ENCODE results near the gene DENND1A. TPM values are rescaled to one million over a fixed set of nuclear protein-coding genes. Genes with fewer than 3 reads are reported as not detected.
A peak's percentile ranks its signal among the peaks of the same experiment; 100 is the strongest.

The DENND1A gene
- polyA plus RNA-seq, 6 donors from 2014 or later, result 4.0 to 9.5 (median 5.3) TPM

DNA sequence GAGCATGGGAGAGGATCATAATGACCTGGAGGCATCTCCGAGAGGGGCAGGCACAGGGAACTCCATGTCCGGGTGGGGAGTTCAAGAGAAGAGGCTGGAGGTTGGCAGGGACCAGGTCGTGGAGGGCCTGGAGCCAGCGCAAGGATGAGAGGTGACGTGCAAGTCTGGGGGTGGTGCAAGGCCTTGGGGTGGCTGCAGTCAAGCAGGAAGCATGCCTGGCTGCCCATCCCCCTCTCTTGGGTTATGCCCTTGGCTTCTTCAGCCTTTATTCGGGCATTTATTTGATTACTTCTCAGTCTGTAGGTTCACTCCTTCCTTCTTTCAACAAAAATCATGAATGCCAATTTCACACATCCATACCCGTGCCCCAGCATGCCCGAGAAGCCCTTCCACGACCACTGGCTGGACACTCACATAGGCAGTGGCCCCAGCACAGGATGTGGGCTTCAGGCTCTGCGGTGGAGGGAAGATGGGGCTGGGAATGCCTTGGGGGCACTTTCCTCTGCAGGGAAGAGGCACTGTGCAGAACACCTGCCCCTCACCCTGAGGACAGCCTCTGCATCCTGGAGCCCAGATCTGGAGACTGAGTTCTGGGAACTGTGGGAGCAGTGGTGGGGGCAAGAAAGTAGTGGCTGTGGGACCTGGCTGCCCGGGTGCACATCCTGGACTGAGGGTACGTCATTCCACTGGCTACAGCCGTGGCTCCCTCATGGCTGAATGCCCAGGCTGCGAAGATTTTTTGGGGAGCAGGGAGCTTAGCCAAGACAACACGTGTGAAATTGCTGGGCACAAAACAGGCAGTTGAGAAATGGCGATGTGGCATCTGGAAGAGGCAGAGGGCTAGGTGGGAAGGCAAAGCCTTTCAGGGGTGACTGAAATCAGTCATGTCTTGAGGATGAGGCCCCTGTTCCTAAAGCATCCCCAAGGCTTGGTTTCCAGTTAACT is 535.4 kb downstream of the DENND1A start:
- Mint-ChIP-seq H3K9me3 (peaks cover 0 to 4% (median 0%) of the 10 kb centered on the region in 7 donors), H3K4me1 (peaks cover 0 to under 1% (median 0%) of the 10 kb centered on the region in 3 donors), H3K4me3 (no peak overlapping the region), H3K27ac (peak overlapping the region in 1 of 6 donors; percentile 57), H3K36me3 (no peaks in the 10 kb centered on the region), H3K27me3 (no peaks in the 10 kb centered on the region)
- no peak for DNase-seq
- ATAC-seq (ENCODE audit: low read depth in 2 of 2), result no peak

DNA sequence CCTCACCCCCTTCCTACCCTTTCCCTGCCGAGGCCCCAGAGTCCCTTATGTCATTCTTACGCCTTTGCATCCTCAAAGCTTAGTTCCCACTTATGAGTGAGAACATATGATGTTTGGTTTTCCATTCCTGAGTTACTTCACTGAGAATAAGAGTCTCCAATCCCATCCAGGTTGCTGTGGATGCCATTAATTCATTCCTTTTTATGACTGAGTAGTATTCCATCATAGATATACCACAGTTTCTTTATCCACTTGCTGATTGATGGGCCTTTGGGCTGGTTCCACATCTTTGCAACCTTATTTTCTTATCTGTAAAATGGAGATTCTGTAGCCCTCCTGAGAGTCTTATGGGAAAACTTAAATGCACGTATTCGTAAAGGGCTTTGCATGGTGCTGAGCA is 537.1 kb downstream of the DENND1A start:
- H3K27me3 Mint-ChIP-seq, result no peaks in the 10 kb centered on the region
- peak overlapping the region in 1 of 8 donors; percentile 47 for H3K4me3 Mint-ChIP-seq
- no peak for DNase-seq
- no peak for ATAC-seq (ENCODE audit: low read depth in 2 of 2)
- H3K36me3 Mint-ChIP-seq, result no peaks in the 10 kb centered on the region
- peaks cover 0 to 4% (median 0%) of the 10 kb centered on the region in 7 donors for H3K9me3 Mint-ChIP-seq
- no peak overlapping the region for H3K27ac Mint-ChIP-seq
- H3K4me1 Mint-ChIP-seq, result peaks cover 0 to 4% (median 0%) of the 10 kb centered on the region in 3 donors

DNA sequence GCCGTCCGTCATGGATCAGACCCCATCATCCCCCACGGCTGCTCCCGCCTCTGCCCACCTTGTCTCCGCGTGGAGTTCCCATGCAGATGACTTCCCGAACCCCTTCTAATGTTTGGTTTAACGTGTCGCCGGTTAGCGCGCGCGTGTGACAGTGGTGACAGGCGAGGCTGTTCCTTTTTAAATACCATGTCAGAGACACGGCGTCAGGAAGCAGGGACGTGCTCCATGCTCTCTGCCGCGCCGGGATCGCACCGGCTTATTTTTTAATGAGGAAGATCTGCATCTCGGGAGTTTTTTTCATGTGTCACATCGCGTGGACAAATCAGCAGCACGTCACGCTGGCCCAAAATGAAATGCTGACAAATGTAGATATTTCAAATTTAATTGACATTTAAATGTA is 538.0 kb downstream of the DENND1A start:
- H3K4me3 Mint-ChIP-seq, result no peak overlapping the region
- no peak for ATAC-seq (ENCODE audit: low read depth in 2 of 2)
- H3K27me3 Mint-ChIP-seq, result no peaks in the 10 kb centered on the region
- no peak for DNase-seq
- H3K36me3 Mint-ChIP-seq, result no peaks in the 10 kb centered on the region
- peaks cover 0 to 4% (median 0%) of the 10 kb centered on the region in 7 donors for H3K9me3 Mint-ChIP-seq
- H3K4me1 Mint-ChIP-seq, result peaks cover 0 to 4% (median 0%) of the 10 kb centered on the region in 3 donors
- H3K27ac Mint-ChIP-seq, result no peak overlapping the region

DNA sequence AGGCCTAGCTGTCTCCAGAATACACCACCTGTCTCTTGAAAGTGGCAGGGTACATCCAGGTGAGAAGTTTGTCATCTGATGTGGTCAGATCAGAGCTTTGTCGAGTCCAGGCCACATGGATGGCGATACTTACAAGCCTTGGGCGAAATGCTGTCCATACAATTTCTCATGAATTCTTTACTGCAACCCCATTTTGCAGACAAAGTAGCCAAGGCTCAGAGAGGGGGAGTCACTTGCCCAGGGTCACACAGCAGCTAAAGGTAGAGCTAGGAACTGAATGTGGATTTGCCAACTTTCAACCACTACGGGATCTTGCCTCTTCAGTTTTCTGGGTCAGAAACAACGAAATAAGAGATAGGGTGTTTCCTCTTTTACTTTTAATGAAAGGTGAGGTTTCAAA is 538.7 kb downstream of the DENND1A start:
- H3K36me3 Mint-ChIP-seq, result no peaks in the 10 kb centered on the region
- H3K4me3 Mint-ChIP-seq, result no peak overlapping the region

DNA sequence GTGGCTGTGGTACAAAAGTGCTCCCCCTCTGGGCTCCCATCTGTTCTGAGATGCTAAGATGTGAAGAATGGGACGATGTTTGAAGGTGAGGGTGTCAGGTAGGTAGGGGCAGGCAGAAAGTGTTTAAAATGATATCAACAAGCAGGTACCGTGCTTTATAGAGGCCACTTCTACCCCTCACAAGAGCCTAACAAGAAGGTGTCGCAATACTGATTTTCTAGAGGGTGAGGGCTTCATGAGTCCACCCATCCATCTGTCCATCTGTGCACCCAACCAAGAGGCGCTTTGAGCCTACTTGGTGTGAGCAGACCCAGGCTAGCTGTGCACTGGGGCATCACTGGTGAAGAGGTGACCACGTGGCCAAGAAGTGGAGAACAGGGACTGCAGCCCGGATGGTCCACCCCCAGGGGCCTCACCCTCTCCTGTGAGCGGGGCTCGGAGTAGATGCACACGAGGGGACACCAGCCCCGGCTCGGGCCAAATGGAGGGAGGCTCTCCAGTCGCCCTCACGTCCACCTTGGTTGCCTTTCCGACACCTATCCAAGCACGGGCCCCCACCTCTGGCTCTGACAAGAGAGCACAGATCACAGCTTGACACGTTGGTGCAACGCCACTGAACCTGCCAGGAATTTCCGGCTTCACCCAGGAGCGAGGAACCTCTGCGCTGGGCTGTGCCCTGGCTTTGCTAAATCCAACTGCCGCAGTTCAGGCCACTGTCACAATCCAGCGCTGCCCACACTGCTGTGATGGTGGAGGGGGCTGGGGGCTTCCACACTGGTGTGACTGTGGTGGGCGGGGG is 539.4 kb downstream of the DENND1A start:
- H3K27ac Mint-ChIP-seq, result peak overlapping the region in 1 of 6 donors; percentile 49
- H3K4me1 Mint-ChIP-seq, result peaks cover 0 to 4% (median 0%) of the 10 kb centered on the region in 3 donors
- H3K27me3 Mint-ChIP-seq, result no peaks in the 10 kb centered on the region
- no peak overlapping the region for H3K4me3 Mint-ChIP-seq
- no peak for ATAC-seq (ENCODE audit: low read depth in 2 of 2)
- H3K9me3 Mint-ChIP-seq, result peaks cover 0 to 4% (median 0%) of the 10 kb centered on the region in 7 donors
- no peak for DNase-seq
- H3K36me3 Mint-ChIP-seq, result no peaks in the 10 kb centered on the region

More for the DNA sequence above, 538.7 kb downstream of the DENND1A start:
- no peaks in the 10 kb centered on the region for H3K27me3 Mint-ChIP-seq
- peaks cover 0 to 4% (median 0%) of the 10 kb centered on the region in 3 donors for H3K4me1 Mint-ChIP-seq
- H3K27ac Mint-ChIP-seq, result peak overlapping the region in 1 of 6 donors; percentile 60
- DNase-seq (no peak), ATAC-seq (ENCODE audit: low read depth in 2 of 2) (no peak)
- peaks cover 0 to 4% (median 0%) of the 10 kb centered on the region in 7 donors for H3K9me3 Mint-ChIP-seq

DNA sequence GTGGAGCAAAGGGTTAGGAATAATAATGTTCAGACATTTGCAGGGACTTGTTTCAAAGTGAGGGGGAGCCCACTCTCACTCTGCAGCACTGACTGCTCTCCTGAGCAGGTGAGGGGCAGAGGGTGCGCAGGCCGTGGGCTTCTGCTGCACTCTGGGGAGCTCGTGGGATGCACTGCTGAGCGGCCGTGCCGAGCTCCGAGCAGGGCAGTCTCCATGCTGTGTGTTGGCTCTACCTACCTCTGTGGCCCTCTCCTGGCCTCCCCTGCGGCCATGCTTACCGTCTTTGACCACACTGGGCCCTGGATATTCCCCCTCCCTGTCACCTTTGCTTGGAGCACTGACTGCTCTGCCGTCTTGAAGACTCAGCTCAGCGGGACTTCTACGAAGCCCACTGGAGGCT is 540.2 kb downstream of the DENND1A start:
- DNase-seq (no peak), ATAC-seq (ENCODE audit: low read depth in 2 of 2) (no peak)
- H3K4me3 Mint-ChIP-seq, result no peak overlapping the region
- H3K36me3 Mint-ChIP-seq, result no peaks in the 10 kb centered on the region
- H3K9me3 Mint-ChIP-seq, result peaks cover 0 to 4% (median 0%) of the 10 kb centered on the region in 7 donors
- H3K27ac Mint-ChIP-seq, result no peak overlapping the region
- H3K27me3 Mint-ChIP-seq, result no peaks in the 10 kb centered on the region
- peaks cover 0 to 4% (median 4%) of the 10 kb centered on the region in 3 donors for H3K4me1 Mint-ChIP-seq

DNA sequence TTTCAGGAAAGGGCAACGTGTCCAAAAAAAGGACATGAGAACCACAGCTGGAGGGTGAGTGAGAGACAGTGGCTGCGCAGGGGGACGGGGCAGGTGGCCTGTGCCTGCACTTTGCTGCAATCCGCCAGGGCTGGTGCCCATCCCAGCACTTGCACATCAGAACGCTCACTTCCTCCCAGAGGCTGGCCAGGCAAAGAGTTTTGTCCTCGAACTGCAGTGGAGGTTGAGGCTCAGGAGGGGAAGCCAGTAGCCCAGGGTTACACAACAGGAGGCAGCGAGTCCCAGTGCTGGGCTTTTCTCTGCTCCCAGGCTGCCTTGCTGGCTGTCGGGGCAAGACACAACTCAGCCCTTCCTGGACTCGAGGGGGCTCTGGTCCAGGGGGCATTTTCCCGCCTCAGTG is 540.9 kb downstream of the DENND1A start:
- ATAC-seq (ENCODE audit: low read depth in 2 of 2), result no peak
- H3K27me3 Mint-ChIP-seq, result no peaks in the 10 kb centered on the region
- H3K4me1 Mint-ChIP-seq, result peaks cover 0 to 4% (median 4%) of the 10 kb centered on the region in 3 donors
- no peak overlapping the region for H3K4me3 Mint-ChIP-seq
- H3K36me3 Mint-ChIP-seq, result no peaks in the 10 kb centered on the region
- H3K9me3 Mint-ChIP-seq, result peaks cover 0 to 4% (median 0%) of the 10 kb centered on the region in 7 donors
- no peak for DNase-seq
- peak overlapping the region in 1 of 6 donors; percentile 10 for H3K27ac Mint-ChIP-seq

DNA sequence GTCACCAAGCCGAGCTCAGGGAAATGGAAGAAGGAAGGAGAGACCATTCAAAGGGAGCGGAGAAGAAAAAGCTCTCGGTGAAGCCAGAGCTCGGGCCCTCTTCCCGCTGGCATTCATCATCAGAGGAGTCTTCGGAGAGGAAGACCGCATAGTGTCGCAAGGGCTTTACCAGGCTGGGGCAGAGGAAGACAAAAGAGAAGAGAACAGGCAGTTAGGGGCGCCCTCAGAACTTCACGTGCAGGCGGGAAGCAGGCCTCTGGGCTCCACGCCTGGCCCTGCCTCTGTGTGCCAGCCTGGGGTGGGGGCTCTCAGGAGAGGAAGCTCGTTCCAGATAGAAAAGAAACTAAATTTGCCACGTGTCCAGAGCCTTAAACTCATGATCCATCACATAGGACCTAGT is 542.2 kb downstream of the DENND1A start:
- Mint-ChIP-seq H3K36me3 (no peaks in the 10 kb centered on the region), H3K9me3 (peaks cover 0 to 2% (median 0%) of the 10 kb centered on the region in 7 donors), H3K4me3 (no peak overlapping the region), H3K27ac (peak overlapping the region in 2 of 6 donors; percentile 70 to 72), H3K27me3 (no peaks in the 10 kb centered on the region), H3K4me1 (peaks cover 0 to 4% (median 4%) of the 10 kb centered on the region in 3 donors)
- ATAC-seq (ENCODE audit: low read depth in 2 of 2), result no peak
- DNase-seq, result no peak

DNA sequence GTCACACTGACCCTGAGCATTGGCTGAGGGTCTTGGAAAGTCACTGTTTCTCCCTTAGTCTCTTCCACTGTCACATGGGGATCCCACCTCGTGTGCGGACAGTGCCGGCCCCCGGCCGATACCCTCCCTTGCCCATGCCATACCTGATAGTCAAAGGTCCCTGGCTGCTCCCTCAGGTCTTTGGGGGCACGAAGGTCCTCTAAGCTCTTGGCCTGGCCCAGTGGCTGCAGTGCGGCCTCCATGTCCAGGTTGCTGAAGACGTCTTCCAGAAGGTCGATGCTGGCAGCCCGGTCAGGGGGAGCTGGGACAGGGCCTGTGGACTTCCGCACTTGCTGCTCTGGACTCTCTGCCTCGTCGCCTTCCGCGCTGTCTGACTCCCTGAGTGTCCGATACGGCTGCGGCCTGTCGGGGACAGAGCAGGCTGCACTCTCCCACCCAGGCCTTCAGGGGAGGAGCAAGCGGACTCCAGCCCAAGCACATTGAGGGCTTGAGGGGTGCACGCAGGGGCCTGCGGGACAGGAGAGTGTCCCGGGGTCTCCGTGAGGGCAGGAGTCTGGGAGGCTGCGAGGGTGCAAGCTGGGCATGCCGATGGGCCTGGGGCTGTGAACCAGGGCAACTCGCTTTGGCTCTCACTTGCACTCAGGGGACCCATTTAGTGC is 546.3 kb downstream of the DENND1A start:
- no peak for DNase-seq
- H3K9me3 Mint-ChIP-seq, result no peaks in the 10 kb centered on the region
- H3K27me3 Mint-ChIP-seq, result no peaks in the 10 kb centered on the region
- H3K4me1 Mint-ChIP-seq, result peaks cover 0 to 4% (median 0%) of the 10 kb centered on the region in 3 donors
- no peak overlapping the region for H3K27ac Mint-ChIP-seq
- no peak overlapping the region for H3K4me3 Mint-ChIP-seq
- no peak for ATAC-seq (ENCODE audit: low read depth in 2 of 2)
- no peaks in the 10 kb centered on the region for H3K36me3 Mint-ChIP-seq

DNA sequence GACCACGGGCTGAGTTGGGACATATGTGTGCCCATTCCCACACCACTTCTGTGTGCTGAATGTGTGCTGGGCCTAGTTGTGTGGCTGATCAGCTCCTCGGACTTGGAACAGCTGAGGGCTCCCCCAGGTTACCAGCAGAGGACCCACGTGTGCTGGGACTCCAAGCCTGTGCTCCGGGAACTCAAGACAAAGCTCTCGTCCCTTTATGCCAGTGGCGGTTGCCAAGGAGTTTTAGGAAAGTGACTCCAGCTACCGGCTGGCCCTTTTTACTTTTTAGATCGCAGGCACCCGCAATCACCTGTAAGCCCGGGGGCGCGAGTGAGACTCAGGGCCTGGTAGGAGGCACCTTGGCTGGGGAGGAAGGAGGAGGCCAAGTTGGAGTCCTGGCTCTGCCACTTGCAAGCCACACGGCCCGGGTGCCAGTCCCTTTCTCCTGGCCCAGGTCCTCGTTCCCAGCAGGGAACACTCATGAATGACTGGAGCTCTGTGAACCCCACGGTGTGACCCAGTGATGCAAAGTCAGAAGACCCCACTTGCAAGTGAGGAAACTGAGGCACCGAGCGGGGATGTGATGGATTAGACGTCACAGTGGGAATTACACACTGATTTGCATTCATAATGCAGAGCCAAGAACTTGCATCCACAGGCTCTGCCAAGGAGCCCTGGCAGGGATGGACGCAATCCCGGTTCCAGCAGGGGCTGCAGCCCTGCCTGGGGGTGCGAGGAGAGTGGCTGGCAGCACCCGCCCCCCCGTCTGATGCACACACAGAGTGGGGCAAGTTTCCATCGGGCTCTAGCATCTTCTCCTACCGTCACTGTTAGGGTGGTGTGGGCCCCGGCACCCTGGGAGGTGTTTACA is 547.0 kb downstream of the DENND1A start:
- H3K27me3 Mint-ChIP-seq, result no peaks in the 10 kb centered on the region
- no peaks in the 10 kb centered on the region for H3K9me3 Mint-ChIP-seq
- DNase-seq (no peak), ATAC-seq (ENCODE audit: low read depth in 2 of 2) (no peak)
- H3K27ac Mint-ChIP-seq, result no peak overlapping the region
- no peak overlapping the region for H3K4me3 Mint-ChIP-seq
- peaks cover 0 to 4% (median 0%) of the 10 kb centered on the region in 3 donors for H3K4me1 Mint-ChIP-seq
- no peaks in the 10 kb centered on the region for H3K36me3 Mint-ChIP-seq

DNA sequence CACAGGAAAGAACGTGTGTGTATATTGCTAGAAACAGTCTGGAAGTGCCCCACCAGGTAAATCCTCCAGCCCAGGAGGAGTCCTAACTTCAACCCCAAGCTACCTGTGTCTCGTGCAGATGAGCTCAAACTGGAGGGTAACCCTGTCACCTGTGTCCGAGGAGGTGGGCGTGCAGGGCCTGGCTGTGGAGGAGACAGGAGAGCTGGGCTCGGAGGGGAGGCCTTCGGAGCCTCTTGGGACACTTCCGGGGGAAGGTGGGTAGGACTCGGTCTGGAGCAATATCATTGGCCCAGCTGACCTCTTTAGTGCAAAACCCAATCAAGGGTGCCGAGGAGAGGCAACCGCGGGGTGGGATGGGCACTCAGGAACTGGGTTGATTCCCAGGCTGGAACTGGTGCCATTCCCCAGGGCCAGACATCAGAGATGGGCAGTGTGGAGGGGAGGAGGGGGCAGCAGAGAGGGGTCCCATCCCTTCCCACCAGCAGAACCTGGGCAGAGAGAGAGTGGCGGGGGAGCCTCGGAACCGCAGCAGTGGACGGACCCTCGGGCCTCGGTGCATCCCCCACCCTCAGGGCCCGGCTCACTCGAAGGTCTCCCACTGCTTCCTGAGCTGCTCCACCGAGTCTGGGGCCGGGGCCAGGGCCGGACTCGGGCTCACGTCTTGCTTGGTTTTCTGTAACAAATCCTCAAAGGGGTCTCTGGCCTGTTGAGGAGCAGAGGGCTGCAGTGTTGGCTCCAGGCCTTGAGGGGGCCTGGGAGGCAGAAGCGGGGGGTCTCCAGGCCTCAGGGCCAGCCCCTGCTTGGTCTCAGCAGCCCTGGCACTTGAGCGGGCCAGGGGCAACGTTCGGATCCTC is 548.8 kb downstream of the DENND1A start:
- Mint-ChIP-seq H3K27ac (peak overlapping the region in 1 of 6 donors; percentile 73), H3K4me3 (peak overlapping the region in 1 of 8 donors; percentile 16)
- no peak for ATAC-seq (ENCODE audit: low read depth in 2 of 2)

More for the DNA sequence above, 548.8 kb downstream of the DENND1A start:
- no peaks in the 10 kb centered on the region for H3K36me3 Mint-ChIP-seq
- H3K4me1 Mint-ChIP-seq, result peaks cover 0 to 4% (median 4%) of the 10 kb centered on the region in 3 donors
- no peak for DNase-seq
- no peaks in the 10 kb centered on the region for H3K27me3 Mint-ChIP-seq
- H3K9me3 Mint-ChIP-seq, result no peaks in the 10 kb centered on the region

Measured in naive B cell (primary cell).